Measurements from ENCODE around the gene CLDND2. TPM values are rescaled to one million over a fixed set of nuclear protein-coding genes. Genes with fewer than 3 reads are reported as not detected.

Gene CLDND2
- total RNA-seq, 1 experiment from 2014 or later: 1.8 TPM

- ATAC-seq (no peak), DNase-seq (ENCODE audit: low read depth, low spot score) (no peak)
- Histone ChIP-seq H3K4me1 (ENCODE audit: control insufficient read depth in 1 of 2, insufficient read depth in 2 of 2, low read length in 2 of 2) (peaks cover 42 to 46% of the 10 kb centered on the region in 2 experiments), H3K27me3 (ENCODE audit: insufficient read depth, low read length) (no peaks in the 10 kb centered on the region), H4K20me1 (ENCODE audit: insufficient read depth) (no peaks in the 10 kb centered on the region), H3K4me2 (ENCODE audit: low read length) (peak overlapping the region; percentile 3; the same call in 1 of the 2 replicates), H3K36me3 (ENCODE audit: control insufficient read depth in 1 of 2, insufficient read depth in 2 of 2, low read length in 2 of 2) (no peaks in the 10 kb centered on the region), H3K9ac (ENCODE audit: low read length) (no peak overlapping the region), H3K9me3 (ENCODE audit: control insufficient read depth in 1 of 2, insufficient read depth in 1 of 2, low read depth in 1 of 2, low read length in 2 of 2) (no peaks in the 10 kb centered on the region), H2AFZ (ENCODE audit: low read depth, low read length, poor library complexity, severe bottlenecking) (no peak overlapping the region), H3K4me3 (replicated peaks in 1 of 2; ENCODE audit: low read depth in 1 of 2, low read length in 2 of 2) (no peak overlapping the region), H3K79me2 (ENCODE audit: insufficient read depth, low read length) (peaks cover 42% of the 10 kb centered on the region), H3K27ac (ENCODE audit: low read depth, low read length) (peak overlapping the region; percentile 13; the same call in 1 of the 2 replicates), H3K9me2 (ENCODE audit: insufficient read depth) (no peaks in the 10 kb centered on the region)
- CTCF ChIA-PET: no interaction called here
- RAD21 ChIA-PET (ENCODE audit: low non-redundant PET in 1 of 2, low total read pairs in 2 of 2, uncharacterized antibody in 2 of 2, unreplicated experiment in 2 of 2): no interaction called here
- intact Hi-C loops (cut with micrococcal nuclease): no loop called here
- no TSS peak for BruUV-seq (replicated peaks)
- POLR2A ChIA-PET: interaction anchor here (0.8 to 1.7 kb wide), 2 partner anchors 9 to 20 kb away, joined by 4 to 5 read pairs; no protein-coding TSS in a partner anchor
- no peak for TF ChIP-seq YY1 (IDR thresholded peaks at IDR 0.05; ENCODE audit: extremely low read depth, insufficient replicate concordance, low read depth, low read length)
- TF ChIP-seq POLR2A (IDR thresholded peaks at IDR 0.05; ENCODE audit: borderline replicate concordance, extremely low read depth, insufficient read depth, insufficient read length): no peak
- no peak for TF ChIP-seq ZFX (IDR thresholded peaks at IDR 0.05)
- no peak for TF ChIP-seq REST (IDR thresholded peaks at IDR 0.05; ENCODE audit: low read depth)
- no peak for TF ChIP-seq TCF7L2 (IDR thresholded peaks at IDR 0.05; ENCODE audit: borderline replicate concordance, extremely low read depth, insufficient read depth, insufficient read length)
- TF ChIP-seq CTCF (IDR thresholded peaks at IDR 0.05 in 2 of 3, conservative IDR thresholded peaks at IDR 0.05 in 1 of 3; ENCODE audit: borderline replicate concordance in 1 of 3, insufficient read depth in 1 of 3, low read depth in 2 of 3, low read length in 2 of 3): no peak
- TF ChIP-seq JUND (IDR thresholded peaks at IDR 0.05): no peak
- no peak for TF ChIP-seq SRF (IDR thresholded peaks at IDR 0.05; ENCODE audit: low read depth)
- TF ChIP-seq EGR1 (IDR thresholded peaks at IDR 0.05; ENCODE audit: low read depth): no peak
- TF ChIP-seq POLR2AphosphoS5 (IDR thresholded peaks at IDR 0.05; ENCODE audit: low read depth, low read length): no peak
- no peak for TF ChIP-seq CBX3 (IDR thresholded peaks at IDR 0.05; ENCODE audit: low read depth)
- no peak for TF ChIP-seq MAX (IDR thresholded peaks at IDR 0.05)
- no peak for TF ChIP-seq SIN3A (IDR thresholded peaks at IDR 0.05; ENCODE audit: low read depth)
- no peak for TF ChIP-seq FOSL1 (IDR thresholded peaks at IDR 0.05; ENCODE audit: low read depth)
- no peak for TF ChIP-seq ELF1 (IDR thresholded peaks at IDR 0.05; ENCODE audit: borderline replicate concordance, low read depth)
- TF ChIP-seq ZBTB33 (IDR thresholded peaks at IDR 0.05; ENCODE audit: extremely low read depth, insufficient replicate concordance, low read length): no peak
- no peak for TF ChIP-seq ZNF274 (IDR thresholded peaks at IDR 0.05; ENCODE audit: low read depth, low read length)
Observed at GRCh38 chr19:51359294-51359693, 9.5 kb downstream of the CLDND2 start.
